Measurements from ENCODE around the gene SLC49A4.

DNA sequence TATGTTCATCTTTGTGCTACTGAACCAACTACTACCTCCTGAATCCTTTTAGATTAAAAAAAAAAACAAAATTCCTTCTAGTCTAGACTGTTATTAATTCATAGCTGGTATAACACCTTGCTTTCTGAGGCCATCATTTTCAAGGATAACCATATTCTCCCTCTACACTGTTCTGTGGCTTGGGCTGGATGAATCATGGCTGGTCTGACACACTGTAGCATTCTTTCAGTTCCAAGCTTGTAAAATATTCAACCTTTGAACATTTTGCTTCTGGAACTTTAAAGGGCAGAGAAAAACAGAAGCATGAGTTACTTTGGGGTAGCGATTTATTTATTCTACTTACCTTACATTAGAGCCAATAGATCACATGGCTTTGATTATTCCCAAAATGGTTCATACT is 8.8 kb upstream of the SLC49A4 start:
- TF ChIP-seq GATA2 (IDR thresholded peaks at IDR 0.05; ENCODE audit: low read depth, low read length): no peak
- TF ChIP-seq GATA3 (IDR thresholded peaks at IDR 0.05; ENCODE audit: low read depth, low read length): no peak

All from SH-SY5Y (cell line).